ENCODE measurements around the gene CMC2.

CMC2 gene

DNA sequence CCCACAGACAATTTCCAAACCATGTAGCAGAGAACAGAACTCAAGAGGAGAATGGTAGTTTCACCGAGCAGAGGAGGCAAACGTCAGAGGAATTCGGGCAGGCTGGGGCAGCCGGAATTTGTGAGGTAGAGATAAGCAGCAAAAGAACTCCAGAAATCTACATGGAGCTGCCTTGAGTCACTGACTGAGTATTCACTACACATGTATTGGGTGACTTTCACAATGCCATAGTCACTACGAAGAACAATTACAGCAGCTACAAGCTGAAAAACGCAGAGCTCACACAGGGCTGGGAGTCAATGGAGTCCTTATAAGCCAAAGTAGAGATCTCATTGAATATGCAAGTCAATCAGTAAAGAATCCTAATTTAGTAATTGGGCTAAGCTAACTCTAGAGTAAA is 13.4 kb downstream of the CMC2 start:
- H3K4me3 ChIP-seq (ENCODE audit: low read length), result no peak overlapping the region
- TF ChIP-seq ZNF274 (IDR thresholded peaks at IDR 0.05; ENCODE audit: low read depth, low read length), result no peak

DNA sequence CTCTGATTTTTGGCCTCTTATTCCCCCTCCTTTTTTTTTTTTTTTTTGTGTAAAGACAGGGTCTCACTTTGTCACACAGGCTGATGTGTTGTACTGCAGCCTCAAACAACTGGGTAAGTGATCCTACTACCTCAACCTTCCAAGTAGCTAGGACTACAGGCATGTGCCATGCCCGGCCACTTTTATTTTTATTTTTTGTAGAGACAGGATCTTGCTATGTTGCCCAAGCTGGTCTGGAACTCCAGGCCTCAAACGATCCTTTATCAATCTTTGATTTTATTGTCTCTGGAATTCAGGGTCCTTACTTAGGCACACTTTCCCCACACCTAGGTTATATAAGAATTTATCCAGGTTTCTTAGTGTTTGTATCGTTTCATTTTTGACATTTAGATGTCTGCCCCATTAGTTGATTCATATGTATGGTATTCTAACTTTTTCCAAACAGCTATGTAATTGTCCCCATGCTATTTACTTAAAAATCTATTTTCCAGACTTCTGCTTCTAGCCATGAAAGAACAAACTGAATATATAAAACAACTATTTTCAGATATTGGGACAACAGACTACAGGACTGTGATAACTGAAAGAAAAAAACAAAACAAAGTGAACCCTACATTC is 13.9 kb downstream of the CMC2 start:
- TF ChIP-seq ZNF274 (IDR thresholded peaks at IDR 0.05; ENCODE audit: low read depth, low read length), result no peak

DNA sequence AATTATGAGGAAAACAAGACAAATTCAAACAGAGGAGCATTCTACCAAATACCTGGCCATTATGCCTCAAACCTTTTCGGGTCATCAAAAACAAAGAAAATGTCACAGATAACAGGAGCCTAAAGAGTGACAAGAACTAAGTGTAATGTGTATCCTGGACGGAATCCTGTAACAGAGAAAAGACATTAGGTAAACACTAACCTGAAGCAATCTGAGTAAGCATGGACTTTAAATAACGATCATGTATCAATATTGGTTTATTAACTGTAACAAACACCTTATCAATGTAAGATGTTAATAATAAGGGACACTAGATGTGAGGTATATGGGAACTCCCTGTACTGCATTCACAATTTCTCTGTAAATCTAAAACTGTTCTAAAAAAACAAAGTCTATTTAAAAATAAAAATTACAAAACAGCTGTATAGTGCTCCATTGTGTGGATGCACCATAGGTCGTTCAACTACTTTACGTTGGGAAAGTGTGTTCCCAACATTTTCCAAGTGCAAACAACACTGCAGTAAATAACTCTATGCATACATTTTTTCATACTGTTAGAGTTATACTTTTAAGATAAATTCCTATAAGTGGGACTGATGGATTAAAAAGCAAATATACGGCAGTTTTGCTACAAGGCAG is 14.8 kb downstream of the CMC2 start:
- H3K4me3 ChIP-seq (ENCODE audit: low read length), result no peak overlapping the region

More for the DNA sequence above, 13.9 kb downstream of the CMC2 start:
- no peak overlapping the region for H3K4me3 ChIP-seq (ENCODE audit: low read length)

DNA sequence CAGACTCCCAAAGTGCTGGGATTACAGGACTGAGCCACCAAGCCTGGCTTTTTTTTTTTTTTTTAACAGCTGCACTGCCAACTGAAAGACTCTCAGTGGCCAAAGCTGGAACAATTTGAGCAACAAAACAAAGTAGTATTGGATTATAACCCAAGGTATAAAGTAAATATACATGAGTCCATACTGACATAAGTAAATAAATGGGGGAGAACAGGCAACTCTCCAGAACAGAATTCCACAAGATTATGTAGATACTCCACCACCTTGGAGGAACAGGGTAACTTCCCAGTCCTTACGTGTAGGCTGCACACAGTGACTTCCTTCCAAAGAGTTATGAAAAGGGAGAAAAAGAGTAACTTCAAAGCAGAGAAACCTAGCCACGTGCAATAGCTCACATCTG is 15.7 kb downstream of the CMC2 start:
- no peak for TF ChIP-seq ZNF274 (IDR thresholded peaks at IDR 0.05; ENCODE audit: low read depth, low read length)
- H3K4me3 ChIP-seq (ENCODE audit: low read length), result no peak overlapping the region

More for the DNA sequence above, 14.8 kb downstream of the CMC2 start:
- TF ChIP-seq ZNF274 (IDR thresholded peaks at IDR 0.05; ENCODE audit: low read depth, low read length), result no peak

DNA sequence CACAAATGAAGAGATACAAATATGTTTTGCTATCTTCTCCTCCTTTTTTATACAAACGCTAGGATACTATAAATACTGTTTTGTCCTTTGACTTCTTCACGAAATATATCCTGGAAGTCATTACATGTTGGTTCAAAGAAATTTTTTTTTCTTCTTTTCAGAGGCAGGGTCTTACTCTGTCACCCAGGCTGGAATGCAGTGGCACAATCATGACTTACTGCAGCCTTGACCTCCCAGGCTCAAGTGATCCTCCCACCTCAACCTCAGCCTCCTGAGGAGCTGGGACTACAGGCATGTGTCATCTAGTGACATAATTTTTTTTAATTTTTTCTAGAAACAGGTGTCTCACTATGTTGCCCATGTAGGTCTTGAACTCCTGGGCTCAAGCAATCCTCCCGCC is 16.1 kb downstream of the CMC2 start:
- no peak for TF ChIP-seq ZNF274 (IDR thresholded peaks at IDR 0.05; ENCODE audit: low read depth, low read length)

DNA sequence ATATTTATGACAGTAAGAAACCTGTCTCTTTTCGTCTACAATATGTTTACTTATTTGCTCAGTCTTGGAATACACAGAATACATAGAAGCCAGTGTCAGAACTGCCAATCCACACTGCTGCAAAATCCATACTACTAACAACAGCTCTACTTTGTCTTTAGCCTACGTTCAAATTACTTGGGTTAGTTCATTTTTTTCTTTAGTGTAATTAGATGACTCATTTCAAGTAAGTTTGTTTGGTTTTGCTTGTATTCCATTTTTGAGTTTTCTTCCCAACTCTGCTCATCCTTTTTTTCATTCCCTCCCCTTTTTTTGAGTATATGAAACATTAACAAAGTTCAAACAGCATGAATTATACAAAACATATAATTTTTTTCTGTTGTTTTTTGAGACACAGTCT is 16.9 kb downstream of the CMC2 start:
- no peak for TF ChIP-seq ZNF274 (IDR thresholded peaks at IDR 0.05; ENCODE audit: low read depth, low read length)
- no peak overlapping the region for H3K4me3 ChIP-seq (ENCODE audit: low read length)

More for the DNA sequence above, 16.1 kb downstream of the CMC2 start:
- no peak overlapping the region for H3K4me3 ChIP-seq (ENCODE audit: low read length)

DNA sequence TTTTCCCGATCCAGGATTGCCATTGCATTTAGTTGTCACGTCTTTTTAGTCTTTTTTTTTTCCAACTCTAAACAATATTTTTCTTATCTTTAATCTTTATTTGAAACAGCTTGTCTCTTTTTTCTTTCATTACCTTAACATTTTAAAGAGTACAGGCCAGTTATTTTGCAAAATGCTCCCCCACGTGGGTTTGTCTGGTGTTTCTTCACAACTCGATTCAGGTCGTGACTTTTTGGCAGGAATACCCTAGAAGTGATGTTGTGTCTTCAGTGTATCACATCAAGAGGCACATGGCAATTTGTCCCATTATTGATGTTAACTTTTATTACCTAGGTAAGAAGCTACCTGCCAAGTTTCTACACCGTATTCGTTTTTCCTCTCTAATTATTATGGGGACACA is 17.9 kb downstream of the CMC2 start:
- TF ChIP-seq ZNF274 (IDR thresholded peaks at IDR 0.05; ENCODE audit: low read depth, low read length), result no peak
- H3K4me3 ChIP-seq (ENCODE audit: low read length), result no peak overlapping the region

DNA sequence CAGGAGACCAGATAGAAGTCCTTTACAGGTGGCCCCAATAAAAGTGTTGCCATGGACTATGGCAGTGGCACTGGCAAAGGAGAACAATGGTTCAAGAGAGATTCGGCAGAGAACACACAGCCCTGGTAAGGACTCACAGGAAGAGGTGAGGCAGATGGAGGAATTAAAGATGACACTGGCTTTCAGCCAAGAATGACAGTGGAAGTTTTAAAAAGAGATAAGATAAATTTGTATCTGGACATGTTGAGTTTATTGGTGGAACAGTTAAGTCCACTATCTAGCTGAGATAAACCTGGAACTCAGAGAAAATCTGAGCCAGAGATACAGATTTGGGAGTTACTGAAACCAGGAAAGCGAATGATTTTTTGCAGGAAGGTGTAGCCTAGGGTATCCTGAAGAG is 20.1 kb downstream of the CMC2 start:
- TF ChIP-seq ZNF274 (IDR thresholded peaks at IDR 0.05; ENCODE audit: low read depth, low read length), result no peak
- no peak overlapping the region for H3K4me3 ChIP-seq (ENCODE audit: low read length)

DNA sequence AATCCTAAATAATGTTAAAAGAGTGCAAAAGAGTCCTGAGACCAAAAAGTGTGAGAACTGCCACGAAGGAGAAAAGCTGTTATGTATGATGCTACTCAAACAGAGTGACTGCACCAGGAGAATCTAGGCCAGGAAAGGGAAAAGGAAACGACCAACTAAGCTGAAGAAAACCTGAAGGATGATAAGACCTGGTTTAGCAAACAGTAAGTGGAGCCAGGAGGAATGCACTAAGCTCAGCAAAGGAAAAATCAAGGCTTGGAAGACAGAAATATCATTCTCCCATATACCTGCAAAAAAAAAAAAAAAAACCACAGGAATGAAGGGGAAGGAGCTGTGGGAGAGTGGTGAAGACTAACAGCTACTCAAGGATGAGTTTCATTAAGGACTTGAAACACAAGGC is 21.1 kb downstream of the CMC2 start:
- no peak overlapping the region for H3K4me3 ChIP-seq (ENCODE audit: low read length)
- no peak for TF ChIP-seq ZNF274 (IDR thresholded peaks at IDR 0.05; ENCODE audit: low read depth, low read length)

DNA sequence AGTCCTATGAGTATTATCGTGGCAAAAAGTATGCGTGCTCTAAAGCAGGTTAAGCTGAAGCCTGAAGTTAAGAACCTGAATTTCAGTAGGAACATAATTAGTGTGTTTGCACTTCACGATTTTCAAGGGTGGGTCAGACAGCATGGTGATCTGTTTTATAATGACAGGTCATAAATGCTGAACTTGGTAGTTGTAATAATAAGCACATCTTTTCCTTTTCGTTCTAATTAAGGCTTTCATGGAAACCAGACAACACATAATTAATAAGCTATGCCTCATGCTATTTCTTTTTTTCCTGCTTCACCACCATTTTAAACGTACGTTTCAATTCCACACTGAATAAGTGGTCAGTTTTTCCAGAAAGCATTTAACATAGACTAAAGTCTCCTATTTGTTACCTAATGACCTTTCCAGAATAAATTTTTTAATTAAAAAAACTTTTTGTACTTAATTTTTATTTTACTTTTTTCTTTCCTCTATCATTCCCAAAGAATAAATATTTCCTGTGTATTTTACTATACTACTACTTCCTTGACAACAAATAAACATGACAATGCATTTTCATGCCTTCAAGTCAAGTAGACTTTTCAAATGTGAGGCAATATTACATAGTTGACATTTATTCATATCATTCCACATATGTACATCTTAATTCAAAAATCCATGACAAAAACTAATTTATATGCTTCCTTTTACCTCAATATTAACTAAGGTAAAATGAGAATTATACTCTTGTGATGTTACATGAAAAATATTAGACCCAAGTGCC is 22.4 kb downstream of the CMC2 start:
- no peak overlapping the region for H3K4me3 ChIP-seq (ENCODE audit: low read length)
- no peak for TF ChIP-seq ZNF274 (IDR thresholded peaks at IDR 0.05; ENCODE audit: low read depth, low read length)

DNA sequence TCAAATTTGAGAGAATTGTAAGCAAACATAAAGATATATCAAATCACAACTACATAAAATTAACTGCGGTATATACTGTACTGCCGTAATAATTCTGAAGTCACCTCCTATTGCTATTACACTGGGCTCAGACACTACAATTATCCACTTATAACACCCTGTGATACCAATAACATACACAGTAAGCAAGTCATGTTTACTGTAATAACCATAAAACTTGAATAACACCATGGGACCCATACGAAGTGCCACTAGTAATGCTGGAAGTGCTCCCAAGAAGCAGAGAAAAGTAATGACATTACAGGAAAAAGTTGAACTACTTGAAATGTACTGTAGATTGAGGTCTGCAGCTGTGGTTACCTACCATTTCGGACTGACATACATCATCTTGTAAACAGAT is 24.0 kb downstream of the CMC2 start:
- TF ChIP-seq ZNF274 (IDR thresholded peaks at IDR 0.05; ENCODE audit: low read depth, low read length), result no peak
- H3K4me3 ChIP-seq (ENCODE audit: low read length), result no peak overlapping the region

DNA sequence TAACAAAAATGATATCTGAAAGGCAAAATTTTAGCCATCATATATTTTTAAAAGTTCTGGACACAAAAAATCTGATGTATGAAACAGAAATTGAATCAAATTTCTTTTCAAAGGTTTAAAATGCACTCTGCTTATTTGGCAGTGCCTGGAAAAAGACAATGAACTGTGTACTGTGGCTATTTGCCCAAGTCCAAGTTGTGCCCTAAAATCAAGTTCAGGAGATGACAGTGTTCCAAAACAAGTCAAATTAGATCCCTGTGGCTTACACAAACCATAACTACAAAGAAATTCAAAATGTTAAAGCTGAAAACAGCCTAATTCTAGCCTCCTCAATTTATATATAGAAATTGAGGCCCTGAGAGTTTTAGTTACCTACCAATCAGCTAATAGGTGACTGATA is 25.6 kb downstream of the CMC2 start:
- no peak for TF ChIP-seq ZNF274 (IDR thresholded peaks at IDR 0.05; ENCODE audit: low read depth, low read length)
- no peak overlapping the region for H3K4me3 ChIP-seq (ENCODE audit: low read length)

DNA sequence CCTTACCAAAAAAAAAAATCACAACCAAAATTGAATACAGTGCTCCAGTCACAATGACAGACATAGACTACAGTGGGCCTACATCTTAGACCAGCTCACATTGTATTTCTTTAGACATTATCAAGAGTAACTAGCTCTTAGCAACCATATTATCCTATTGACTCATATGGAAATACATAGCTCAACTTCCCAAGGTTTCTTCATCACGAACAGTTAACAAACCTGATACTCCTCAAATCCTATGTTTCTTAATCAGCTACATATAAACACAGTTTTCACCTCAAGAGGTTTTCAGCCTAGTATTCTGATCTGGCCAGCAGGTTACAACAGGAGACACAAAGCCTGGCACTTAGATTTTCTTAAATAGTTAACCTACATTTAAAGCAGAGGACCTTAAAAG is 29.7 kb downstream of the CMC2 start:
- H3K4me3 ChIP-seq (ENCODE audit: low read length), result no peak overlapping the region
- no peak for TF ChIP-seq ZNF274 (IDR thresholded peaks at IDR 0.05; ENCODE audit: low read depth, low read length)

DNA sequence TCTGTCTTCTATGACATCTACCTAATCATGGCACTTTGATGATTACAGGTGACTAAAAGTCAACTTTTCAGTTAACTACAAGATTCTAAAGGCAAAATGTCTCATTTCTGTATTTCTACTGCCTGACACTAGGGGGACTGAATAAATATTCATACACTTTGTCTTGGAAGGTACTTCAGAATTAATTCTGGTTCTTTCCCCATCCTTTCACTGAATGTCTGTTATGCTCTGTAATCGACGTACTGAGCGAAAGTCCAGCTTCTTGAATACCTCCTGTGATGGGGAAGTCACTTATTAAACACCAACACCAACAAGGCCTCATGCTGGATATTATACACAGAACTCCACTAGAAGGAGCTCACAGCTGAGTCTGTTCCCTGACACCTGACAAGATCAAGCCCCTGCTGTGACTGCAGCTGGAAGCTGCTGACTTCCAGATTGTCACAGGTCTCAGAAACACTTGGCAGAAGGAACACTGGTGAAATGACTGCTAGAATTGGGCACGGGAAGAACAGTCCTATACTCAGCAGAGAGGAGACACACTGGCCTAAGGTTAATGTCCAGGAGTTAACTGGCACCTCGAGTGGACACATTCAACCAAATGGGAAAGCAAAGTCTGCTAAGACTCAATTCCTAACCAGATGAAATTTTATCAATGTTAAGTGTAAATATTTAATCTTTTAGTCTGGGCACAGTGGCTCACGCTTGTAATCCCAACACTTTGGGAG is 31.9 kb downstream of the CMC2 start:
- no peak for TF ChIP-seq ZNF274 (IDR thresholded peaks at IDR 0.05; ENCODE audit: low read depth, low read length)
- H3K4me3 ChIP-seq (ENCODE audit: low read length), result no peak overlapping the region
